BE2C (cell line): Measurements from ENCODE around the gene KLHL26.

Source experiments
- DNase-seq: peaks from one replicate; pipeline ENCODE4 v3.0.0-alpha.2; 2020
- H3K27me3 ChIP-seq: fragments of 250-450 bp; sonication (Bioruptor Pico); 2 replicates; pipeline ENCODE4 v1.5.1; 2020; ENCODE audit warnings: mild to moderate bottlenecking
- H3K36me3 ChIP-seq: fragments of 250-450 bp; sonication (Bioruptor Pico); 2 replicates; pipeline ENCODE4 v1.5.1; 2020; ENCODE audit warnings: mild to moderate bottlenecking
- H3K4me1 ChIP-seq: fragments of 250-450 bp; sonication (Bioruptor Pico); 2 replicates; pipeline ENCODE4 v1.5.1; 2020
- H3K4me3 ChIP-seq: 2 replicates; pipeline ENCODE4 v1.5.1; 2011; ENCODE audit warnings: low read depth, low read length
- H3K9me3 ChIP-seq: fragments of 250-450 bp; sonication (Bioruptor Pico); 2 replicates; pipeline ENCODE4 v1.5.1; 2020
- CTCF ChIP-seq: IDR thresholded peaks from 2 replicates; pipeline ENCODE4 v1.5.1; 2012; ENCODE audit warnings: mild to moderate bottlenecking, low read depth, low read length

KLHL26 gene

GRCh38 chr19:18609717-18610051 is 27.1 kb upstream of the KLHL26 start:
- H3K4me1 ChIP-seq, result no peaks in the 10 kb centered on the region
- DNase-seq, result no peak
- H3K27me3 ChIP-seq, result peaks cover 95% of the 10 kb centered on the region
- no peak for TF ChIP-seq CTCF
- H3K4me3 ChIP-seq, result no peak overlapping the region
- H3K36me3 ChIP-seq, result no peaks in the 10 kb centered on the region
- no peaks in the 10 kb centered on the region for H3K9me3 ChIP-seq

GRCh38 chr19:18610245-18610555 is 26.6 kb upstream of the KLHL26 start:
- no peaks in the 10 kb centered on the region for H3K36me3 ChIP-seq
- no peak for DNase-seq
- H3K4me3 ChIP-seq, result no peak overlapping the region
- H3K4me1 ChIP-seq, result no peaks in the 10 kb centered on the region
- TF ChIP-seq CTCF, result no peak
- H3K27me3 ChIP-seq, result peaks cover 94% of the 10 kb centered on the region
- H3K9me3 ChIP-seq, result no peaks in the 10 kb centered on the region

- DNase-seq, result no peak
- Histone ChIP-seq H3K4me1 (no peaks in the 10 kb centered on the region), H3K4me3 (no peak overlapping the region)
Observed at GRCh38 chr19:18610556-18611326, 26.1 kb upstream of the KLHL26 start.

GRCh38 chr19:18611327-18612050 is 25.3 kb upstream of the KLHL26 start:
- no peak overlapping the region for H3K4me3 ChIP-seq
- H3K4me1 ChIP-seq, result no peaks in the 10 kb centered on the region
- no peak for TF ChIP-seq CTCF
- no peaks in the 10 kb centered on the region for H3K9me3 ChIP-seq
- no peaks in the 10 kb centered on the region for H3K36me3 ChIP-seq
- no peak for DNase-seq
- H3K27me3 ChIP-seq, result peaks cover 85% of the 10 kb centered on the region

More at GRCh38 chr19:18610556-18611326, 26.1 kb upstream of the KLHL26 start:
- no peaks in the 10 kb centered on the region for H3K9me3 ChIP-seq
- no peak for TF ChIP-seq CTCF
- H3K36me3 ChIP-seq, result no peaks in the 10 kb centered on the region
- peaks cover 92% of the 10 kb centered on the region for H3K27me3 ChIP-seq

GRCh38 chr19:18612051-18612771 is 24.6 kb upstream of the KLHL26 start:
- H3K9me3 ChIP-seq, result no peaks in the 10 kb centered on the region
- peaks cover 81% of the 10 kb centered on the region for H3K27me3 ChIP-seq
- H3K4me1 ChIP-seq, result no peaks in the 10 kb centered on the region
- no peak for TF ChIP-seq CTCF
- no peak for DNase-seq
- no peaks in the 10 kb centered on the region for H3K36me3 ChIP-seq
- peak overlapping the region; percentile 38 for H3K4me3 ChIP-seq
